ENCODE results near the gene NUP155. TPM values are rescaled to one million over a fixed set of nuclear protein-coding genes. Genes with fewer than 3 reads are reported as not detected.
A peak's percentile ranks its signal among the peaks of the same experiment; 100 is the strongest.
"Not testable (repeated sequence)": the region's sequence is repeated elsewhere in the genome, so short reads cannot be mapped to it uniquely, and the experiment has no call there.

The NUP155 gene
- 52.4 and 56.2 TPM in 2 replicates for total RNA-seq (2014; rRNA removed; shearing (Covaris generic))
- polyA plus RNA-seq (2014; cell fraction: nucleus; rRNA removed) = 39.3 and 43.9 TPM in 2 replicates

GRCh38 chr5:37370864-37371726, at the start of gene NUP155:
Gene NUP155, minus strand, starts transcription at chr5:37371106. Its CDS starts 129 bp downstream, at chr5:37370977.
- DNase-seq (ENCODE audit: extremely low read depth, low read depth) = peak; percentile 93

GRCh38 chr5:37417347-37417746, 46.4 kb upstream of the NUP155 start:
- DNase-seq (ENCODE audit: extremely low read depth, low read depth) = no peak

DNA sequence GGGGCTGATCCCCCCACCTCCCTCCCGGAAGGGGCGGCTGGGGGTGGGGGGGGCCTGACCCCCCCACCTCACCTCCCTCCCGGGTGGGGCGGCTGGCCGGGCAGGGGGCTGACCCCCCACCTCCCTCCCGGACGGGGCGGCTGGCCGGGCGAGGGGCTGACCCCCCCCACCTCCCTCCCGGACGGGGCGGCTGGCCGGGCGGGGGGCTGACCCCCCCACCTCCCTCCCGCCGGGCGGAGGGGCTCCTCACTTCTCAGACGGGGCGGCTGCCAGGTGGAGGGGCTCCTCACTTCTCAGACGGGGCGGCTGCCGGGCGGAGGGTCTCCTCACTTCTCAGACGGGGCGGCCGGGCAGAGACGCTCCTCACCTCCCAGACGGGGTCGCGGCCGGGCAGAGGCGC, 44.5 kb upstream of the NUP155 start:
- DNase-seq (ENCODE audit: extremely low read depth, low read depth) = not testable (repeated sequence)

- DNase-seq (ENCODE audit: extremely low read depth, low read depth) = no peak
Measured at GRCh38 chr5:37412515-37412914, 41.6 kb upstream of the NUP155 start.

DNA sequence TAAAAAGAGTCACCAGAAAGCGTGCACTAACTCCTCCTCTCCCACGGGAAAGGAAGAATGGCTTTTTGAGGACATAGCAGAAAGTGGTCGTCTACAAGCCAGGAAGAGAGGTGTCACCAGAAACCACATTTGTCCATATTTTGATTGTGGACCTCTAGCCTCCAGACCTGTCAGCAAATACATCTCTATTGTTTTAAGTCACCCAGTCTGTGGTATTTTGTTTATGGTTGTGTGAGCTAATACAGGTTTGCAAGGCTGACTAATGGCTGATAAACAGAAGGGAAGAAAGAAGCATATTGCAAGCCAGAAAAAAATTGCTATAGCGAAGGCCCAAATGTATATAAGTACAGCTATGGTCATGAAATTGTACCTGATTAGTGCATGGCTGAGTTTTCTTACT, 29.6 kb upstream of the NUP155 start:
- no peak for DNase-seq (ENCODE audit: extremely low read depth, low read depth)

DNA sequence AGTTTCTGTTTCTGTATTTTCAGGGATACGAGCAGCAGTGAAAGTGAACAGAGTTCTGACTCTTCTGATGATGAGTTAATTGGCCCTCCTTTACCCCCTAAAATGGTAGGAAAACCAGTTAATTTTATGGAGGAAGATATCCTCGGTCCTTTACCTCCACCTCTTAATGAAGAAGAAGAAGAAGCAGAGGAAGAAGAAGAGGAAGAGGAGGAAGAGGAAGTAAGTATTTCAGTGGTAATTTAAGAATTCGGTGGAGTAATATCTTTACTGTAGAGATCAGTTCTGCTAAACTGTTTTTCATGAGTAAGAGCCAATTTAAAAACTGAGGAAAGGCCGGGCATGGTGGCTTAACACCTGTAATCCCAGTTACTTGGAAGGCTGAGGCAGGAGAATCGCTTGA, 25.4 kb upstream of the NUP155 start:
- no peak for DNase-seq (ENCODE audit: extremely low read depth, low read depth)

DNA sequence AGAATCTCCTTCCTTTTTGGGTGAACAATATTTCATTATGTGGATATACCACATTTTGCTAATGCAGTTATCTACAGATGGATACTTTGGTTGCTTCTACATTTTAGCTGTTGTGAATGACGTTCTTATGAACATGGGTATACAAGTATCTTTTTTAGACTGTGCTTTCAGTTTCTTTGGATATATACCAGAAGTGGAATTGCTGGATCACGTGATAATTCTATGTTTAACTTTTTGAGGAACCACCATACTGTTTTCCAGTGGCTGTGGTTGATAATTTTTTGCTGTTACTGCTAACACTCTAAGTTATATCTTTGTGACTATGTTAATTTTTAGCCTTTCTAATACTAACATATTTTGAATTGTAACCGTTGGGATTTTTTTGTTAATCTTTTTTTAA, 20.7 kb upstream of the NUP155 start:
- DNase-seq (ENCODE audit: extremely low read depth, low read depth) = no peak

DNA sequence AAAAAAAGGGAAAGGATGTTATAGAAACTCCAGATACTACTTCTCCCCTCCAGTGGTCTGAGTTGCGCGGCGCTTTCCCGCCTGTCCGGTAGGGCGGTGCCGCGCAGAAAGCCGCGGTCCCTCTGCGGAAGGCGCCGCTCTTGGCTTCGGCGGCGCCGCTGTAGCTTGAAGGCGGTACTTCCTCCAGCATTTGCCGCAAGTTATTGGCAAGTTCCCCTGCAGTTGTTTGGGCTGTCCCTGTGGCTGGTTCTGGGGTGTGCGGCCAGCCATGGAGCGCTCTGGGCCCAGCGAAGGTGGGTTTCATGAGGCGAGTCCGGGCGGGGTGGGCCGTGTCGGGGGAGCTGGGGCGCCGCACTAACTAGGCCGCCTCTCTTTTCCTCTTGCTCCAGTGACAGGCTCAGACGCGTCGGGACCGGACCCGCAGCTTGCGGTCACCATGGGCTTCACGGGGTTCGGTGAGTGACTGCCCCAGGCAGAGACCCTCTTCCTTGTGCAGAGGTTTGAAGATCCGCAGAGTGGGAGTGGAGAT, 8.3 kb upstream of the NUP155 start, which contains the start of gene WDR70:
WDR70 (plus strand) TSS at position 219 of the 529 bp plus-strand sequence; CDS start at position 269, 50 bp downstream.
- DNase-seq (ENCODE audit: extremely low read depth, low read depth) = peak; percentile 80

DNA sequence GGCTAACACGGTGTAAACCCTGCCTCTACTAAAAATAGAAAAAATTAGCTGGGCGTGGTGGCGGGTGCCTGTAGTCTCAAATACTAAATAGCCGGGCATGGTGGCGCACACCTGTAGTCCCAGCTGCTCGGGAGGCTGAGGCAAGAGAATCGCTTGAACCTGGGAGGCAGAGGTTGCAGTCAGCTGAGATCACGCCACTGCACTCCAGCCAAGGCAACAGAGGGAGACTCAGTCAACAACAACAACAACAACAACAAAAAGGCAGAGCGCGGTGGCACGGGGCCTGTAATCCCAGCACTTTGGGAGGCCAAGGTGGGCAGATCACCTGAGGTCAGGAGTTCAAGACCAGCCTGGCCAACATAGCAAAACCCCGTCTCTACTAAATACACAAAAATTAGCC, 7.2 kb upstream of the NUP155 start:
- DNase-seq (ENCODE audit: extremely low read depth, low read depth) = not testable (repeated sequence)

GRCh38 chr5:37375091-37375490, 4.2 kb upstream of the NUP155 start:
- DNase-seq (ENCODE audit: extremely low read depth, low read depth) = no peak

DNA sequence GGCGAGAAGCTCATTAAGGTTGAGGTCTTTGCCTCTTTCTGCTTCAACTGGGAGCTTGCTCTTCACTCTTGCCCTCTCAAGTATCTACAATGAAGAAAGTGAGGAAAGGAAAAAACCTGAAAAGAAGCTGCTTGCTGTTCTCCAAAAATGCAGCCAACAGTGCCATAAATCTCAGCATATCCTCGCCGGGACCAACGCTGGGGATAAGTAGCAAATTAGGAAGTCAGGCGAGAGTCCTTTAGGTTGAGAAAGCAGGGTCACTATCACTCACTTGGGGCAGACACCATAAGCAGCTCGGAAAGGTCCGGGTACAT, 399 bp downstream of the NUP155 start:
- no peak for DNase-seq (ENCODE audit: extremely low read depth, low read depth)

- DNase-seq (ENCODE audit: extremely low read depth, low read depth) = no peak
Measured at GRCh38 chr5:37355161-37355560, 15.7 kb downstream of the NUP155 start.

GRCh38 chr5:37342741-37343140, 28.2 kb downstream of the NUP155 start:
- not testable (repeated sequence) for DNase-seq (ENCODE audit: extremely low read depth, low read depth)

GRCh38 chr5:37334754-37335153, 36.2 kb downstream of the NUP155 start:
- DNase-seq (ENCODE audit: extremely low read depth, low read depth) = not testable (repeated sequence)

DNA sequence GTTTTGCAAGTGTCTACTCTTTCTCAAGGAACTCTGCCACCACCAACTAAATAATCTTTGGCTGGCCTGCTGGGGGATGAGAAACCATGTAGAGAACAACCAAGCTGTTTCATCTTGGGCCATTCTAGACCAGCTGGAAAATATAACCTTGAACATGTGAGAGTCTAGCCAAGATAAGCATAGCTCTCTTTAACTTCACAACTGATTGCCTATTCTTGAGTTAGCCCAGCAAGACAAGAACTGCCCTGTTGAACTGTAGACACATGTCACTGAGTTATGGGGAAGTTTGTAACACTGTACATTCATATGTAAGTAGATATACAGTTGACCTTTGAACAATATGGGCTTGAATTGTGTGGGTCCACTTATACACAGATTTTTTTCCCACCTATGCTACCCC, 44.4 kb downstream of the NUP155 start:
- DNase-seq (ENCODE audit: extremely low read depth, low read depth) = no peak

- no peak for DNase-seq (ENCODE audit: extremely low read depth, low read depth)
Measured at GRCh38 chr5:37323607-37324006, 47.3 kb downstream of the NUP155 start.

GRCh38 chr5:37319037-37319782, 51.7 kb downstream of the NUP155 start:
- DNase-seq (ENCODE audit: extremely low read depth, low read depth) = no peak

DNA sequence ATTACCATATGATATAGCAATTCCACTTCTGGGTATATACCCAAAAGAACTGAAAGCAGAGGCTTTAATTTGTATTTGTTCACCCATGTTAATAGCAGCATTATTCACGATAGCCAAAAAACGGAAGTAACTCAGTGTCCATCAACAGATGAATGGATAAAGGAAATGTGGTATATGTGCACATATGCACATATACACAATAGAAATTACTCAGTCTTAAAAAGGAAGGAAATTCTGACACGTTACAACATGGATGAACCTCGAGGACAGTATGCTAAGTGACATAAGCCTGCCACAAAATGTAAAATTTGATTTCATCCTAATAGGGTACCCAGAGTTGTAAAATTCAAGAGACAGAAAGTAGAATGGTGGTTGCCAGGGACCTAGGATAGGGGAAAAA, 54.9 kb downstream of the NUP155 start:
- no peak for DNase-seq (ENCODE audit: extremely low read depth, low read depth)

DNA sequence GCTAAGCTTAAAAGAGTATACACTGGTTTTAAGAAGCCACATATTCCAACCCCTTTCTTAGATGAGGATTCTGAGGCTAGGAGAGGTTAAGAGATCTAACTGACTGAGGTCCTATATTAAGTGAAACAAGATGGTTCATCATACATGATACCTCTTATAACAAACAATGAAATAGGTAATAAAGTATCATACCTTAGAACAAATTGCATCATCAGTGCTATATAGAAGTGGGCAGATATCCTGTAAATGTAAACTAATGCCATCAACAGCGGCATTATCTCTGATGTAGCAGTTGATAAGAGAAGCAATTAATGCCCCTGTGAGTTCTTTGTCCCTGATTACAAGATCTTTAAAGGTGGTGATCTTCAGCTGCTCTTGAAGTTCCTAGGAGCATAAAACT, 60.5 kb downstream of the NUP155 start:
- no peak for DNase-seq (ENCODE audit: extremely low read depth, low read depth)

DNA sequence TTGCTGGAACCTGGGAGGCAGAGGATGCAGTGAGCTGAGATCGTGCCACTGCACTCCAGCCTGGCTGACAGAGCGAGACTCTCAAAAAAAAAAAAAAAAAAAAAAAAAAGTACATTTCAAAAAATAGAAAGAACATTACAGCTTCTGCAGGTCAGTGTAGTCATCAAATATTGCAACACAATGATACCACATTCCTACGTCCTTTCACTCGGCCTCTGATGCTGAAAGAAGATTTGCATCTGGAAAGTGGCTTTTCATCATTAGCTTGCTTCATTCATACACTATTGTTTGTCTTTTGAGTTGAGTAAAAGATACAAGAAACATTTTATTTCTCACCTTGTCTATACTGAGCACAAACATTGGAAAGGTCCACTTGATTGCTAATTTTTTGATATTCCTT, 62.1 kb downstream of the NUP155 start:
- DNase-seq (ENCODE audit: extremely low read depth, low read depth) = no peak

GRCh38 chr5:37304888-37305287, 66.0 kb downstream of the NUP155 start:
- no peak for DNase-seq (ENCODE audit: extremely low read depth, low read depth)
